Activated CD8-positive, alpha-beta memory T cell treated with anti-CD3 and anti-CD28 coated beads, Interleukin-2, amount 50 U/mL, for 24 hours (primary cell): ENCODE measurements around the gene FNTB.
"Not testable (repeated sequence)": the region's sequence is repeated elsewhere in the genome, so short reads cannot be mapped to it uniquely, and the experiment has no call there.

Experiments
- DNase-seq: peaks from one replicate; pipeline ENCODE4 v3.0.0-alpha.2; 2020; ENCODE audit errors: extremely low read depth

Gene FNTB

DNA sequence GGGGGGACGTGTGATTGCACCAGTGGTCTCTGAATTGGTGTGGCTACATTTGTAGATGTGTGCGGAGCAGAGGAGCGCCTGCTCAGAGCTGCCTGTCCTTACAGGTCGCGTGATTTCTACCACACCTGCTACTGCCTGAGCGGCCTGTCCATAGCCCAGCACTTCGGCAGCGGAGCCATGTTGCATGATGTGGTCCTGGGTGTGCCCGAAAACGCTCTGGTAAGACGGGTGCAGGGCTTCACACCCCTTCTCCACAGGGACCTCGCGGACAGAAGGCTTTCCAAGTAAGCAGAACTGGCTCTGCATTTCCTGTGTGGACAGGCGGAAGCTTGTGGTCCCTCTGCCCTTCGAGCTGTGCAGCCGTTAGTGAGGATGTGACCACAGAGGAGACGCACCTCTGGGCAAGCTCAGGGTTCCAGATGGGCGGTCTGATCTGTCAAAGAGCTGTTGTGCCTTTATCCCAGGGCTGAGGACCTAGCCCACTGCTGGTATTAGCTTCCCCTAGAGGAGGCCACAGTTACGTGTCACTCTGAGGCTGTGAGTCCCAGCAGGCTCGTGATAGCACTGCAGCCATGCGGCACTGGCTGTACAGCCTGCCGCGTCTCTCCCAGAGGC lies 67.9 kb downstream of the FNTB start:
- DNase-seq, result no peak

GRCh38 chr14:65057695-65058094 lies 71.0 kb downstream of the FNTB start:
- DNase-seq, result no peak

- no peak for DNase-seq
These were observed 75.7 kb downstream of the FNTB start for GRCh38 chr14:65062096-65063075.

DNA sequence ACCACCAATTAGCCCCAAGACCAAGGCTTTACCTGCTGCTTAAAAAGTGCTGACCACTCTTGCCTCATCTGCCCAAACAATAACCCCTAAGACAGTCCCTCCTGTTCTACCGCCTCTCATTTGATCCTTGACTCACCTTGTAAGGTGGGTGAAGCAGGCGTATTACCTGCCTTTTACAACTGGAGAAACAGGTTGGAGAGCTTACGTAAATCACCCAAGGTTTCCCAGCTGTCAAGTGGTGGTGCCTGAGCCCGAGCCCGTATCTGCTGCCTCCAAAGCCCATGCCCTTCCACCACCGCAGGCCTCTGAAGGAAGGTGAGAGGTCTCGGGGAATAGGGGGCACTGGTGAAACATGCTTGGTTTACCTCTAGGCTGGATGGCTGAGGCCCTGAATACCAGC lies 79.0 kb downstream of the FNTB start:
- DNase-seq, result no peak

- DNase-seq, result no peak
These were observed 83.2 kb downstream of the FNTB start for GRCh38 chr14:65069874-65070413.

DNA sequence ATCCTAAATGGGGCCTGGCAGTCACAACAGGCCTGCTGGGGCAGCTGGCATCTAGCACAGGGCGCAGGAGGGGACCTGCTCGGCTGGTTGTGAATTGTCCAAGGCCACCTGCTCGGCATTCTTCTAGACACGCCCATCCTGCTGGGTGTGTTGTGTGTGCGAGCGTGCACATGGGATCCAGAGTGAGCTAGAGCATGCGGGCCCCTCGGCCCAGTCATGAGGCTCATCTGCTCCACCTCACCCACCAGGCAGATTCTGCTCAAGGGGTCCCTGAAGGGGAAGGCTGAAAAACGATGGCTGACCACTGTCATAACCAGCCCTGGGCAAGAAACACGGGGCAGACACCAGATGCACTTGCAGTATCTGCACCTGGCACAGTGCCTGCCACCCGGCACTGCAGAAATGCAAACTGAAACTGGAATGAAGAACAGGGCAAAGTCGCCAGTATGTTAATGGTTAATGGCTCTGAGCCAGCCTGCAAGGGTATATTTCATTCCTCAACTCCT lies 83.8 kb downstream of the FNTB start:
- DNase-seq, result no peak

GRCh38 chr14:65071544-65071943 lies 84.8 kb downstream of the FNTB start:
- no peak for DNase-seq

DNA sequence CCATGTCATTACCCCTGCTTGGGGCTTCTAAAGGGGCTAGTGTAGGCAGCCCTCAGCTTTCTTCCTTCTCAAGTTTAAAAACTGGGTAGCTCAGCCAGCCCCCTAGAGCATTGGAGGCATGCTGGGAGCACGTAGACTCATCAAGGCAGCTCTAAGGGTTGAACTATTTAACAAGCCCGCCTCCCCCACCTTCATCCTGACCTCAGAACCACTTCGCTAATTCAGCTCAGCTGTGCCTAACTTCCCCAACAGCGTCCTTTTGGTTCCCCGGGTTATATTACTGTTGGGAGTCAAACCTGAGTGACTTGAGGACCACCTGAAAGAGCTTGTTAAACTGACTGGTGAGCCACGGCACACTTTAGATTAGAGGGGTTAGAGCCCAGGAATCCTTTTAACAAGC lies 85.6 kb downstream of the FNTB start:
- DNase-seq, result no peak

DNA sequence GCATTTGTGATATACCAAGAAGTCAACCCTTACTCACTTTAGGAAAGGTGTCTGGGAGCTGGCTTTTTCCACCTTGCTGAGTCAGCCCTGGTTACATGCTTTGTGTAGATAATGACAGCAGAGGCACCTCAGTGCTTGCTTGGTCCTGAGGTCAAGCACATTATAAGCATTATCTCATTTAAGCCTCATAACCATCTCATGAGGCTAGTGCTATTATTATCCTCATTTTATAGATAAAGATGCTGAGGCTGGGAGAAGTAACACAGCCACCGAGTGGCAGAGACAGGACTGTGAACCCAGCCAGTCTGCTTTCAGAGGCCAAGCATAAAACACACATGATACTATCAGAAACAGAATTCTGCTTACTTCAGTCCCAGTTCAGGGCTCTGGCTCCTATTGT lies 86.2 kb downstream of the FNTB start:
- no peak for DNase-seq

- no peak for DNase-seq
These were observed 87.0 kb downstream of the FNTB start for GRCh38 chr14:65073605-65074201.

DNA sequence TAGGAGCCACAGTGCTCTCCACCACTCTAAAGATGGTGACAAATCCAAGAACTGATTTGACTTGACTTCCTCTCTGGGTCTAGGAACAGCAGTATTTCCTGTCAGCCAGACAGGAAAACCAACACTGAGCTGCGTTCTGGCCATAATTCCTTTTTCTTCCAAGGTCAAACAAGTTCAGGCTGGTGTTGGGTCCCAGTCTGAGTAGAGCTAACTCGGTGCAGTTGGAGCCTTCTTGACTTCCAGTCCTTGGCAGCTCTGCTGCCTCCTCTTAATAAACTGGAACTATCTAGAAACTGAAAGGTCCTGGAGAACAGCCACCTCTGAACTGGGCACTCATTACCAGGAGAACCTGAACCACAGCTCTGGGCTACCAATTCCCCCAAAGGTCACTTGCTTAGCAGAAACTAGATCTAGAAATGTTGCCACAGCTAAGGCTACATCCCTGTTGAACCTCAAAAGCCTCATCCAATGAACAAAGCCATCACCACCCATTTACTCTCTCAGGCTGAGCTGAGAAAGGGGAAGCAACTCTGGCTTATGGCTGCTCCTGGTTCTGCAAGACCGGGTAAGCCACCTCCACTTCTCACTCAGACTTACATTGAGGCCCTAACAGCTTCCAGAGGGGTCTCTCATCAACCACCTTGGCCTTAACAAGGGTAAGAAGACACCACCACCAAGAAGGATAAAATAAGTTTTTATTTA lies 87.9 kb downstream of the FNTB start:
- no peak for DNase-seq

GRCh38 chr14:65075628-65076325 lies 89.1 kb downstream of the FNTB start:
- DNase-seq, result no peak

DNA sequence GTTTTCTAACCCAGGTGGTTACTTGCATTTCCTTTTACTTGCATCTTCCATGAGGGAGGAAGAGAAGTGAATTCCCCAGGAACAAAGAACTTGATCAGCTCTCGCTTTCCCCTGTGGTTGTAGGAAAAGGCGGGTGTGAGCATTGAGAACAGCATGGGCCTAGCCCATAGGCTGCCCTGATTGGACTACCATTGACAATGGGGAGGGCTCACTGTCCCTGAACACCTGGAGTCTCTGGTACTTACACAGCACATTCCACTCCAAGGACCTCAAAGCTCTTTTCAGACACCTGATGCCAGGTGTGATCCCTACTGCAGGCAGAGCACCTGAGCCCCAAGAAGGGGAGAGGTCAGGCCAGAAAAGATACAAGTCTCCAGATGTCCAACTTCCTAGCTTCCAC lies 90.6 kb downstream of the FNTB start:
- DNase-seq, result no peak

- no peak for DNase-seq
These were observed 92.5 kb downstream of the FNTB start for GRCh38 chr14:65079201-65079600.

GRCh38 chr14:65079768-65080167 lies 93.1 kb downstream of the FNTB start:
- no peak for DNase-seq

DNA sequence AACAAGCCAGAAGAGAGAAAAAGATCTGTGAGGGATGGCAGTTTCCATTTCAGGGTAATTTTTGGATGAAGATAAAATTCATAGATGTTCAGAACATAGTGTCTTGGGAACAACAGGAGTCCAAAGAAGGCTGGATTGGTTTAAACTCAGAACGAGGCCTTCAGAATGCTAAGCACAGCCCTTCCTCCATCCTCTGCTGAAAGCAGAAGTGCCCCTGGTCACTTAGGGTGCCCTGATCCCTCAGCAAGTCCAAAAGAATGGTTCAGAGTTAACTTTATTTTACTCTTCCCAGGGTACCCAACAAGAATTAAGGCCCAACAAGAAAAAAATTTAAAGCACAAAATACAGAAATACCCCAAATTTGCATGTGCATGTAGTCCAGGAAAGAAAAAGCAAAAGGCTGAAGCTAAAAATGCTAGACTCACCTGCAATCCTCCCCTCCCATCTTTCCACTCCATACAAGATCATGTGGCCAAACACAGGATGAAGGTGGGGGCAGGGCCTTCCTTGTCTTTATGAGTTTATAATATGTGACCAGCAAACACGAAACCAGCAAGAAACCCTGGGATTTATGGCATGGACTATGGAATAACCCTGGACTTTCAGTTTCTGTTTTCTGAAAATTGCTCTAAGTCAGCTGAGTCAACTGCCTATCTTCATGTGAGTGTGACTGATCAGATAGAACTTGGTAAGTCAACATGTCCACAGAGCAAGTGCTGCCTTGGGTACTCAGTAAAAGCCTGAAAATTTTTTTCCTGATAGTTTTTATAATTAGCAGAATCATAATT lies 94.5 kb downstream of the FNTB start:
- DNase-seq, result no peak

GRCh38 chr14:65082930-65083329 lies 96.2 kb downstream of the FNTB start:
- DNase-seq, result no peak

GRCh38 chr14:65084554-65085505 lies 98.1 kb downstream of the FNTB start:
- DNase-seq, result no peak

- not testable (repeated sequence) for DNase-seq
These were observed 100.0 kb downstream of the FNTB start for GRCh38 chr14:65086686-65087085.
